ENCODE measurements around the gene LRRC37A3.
"Not testable (repeated sequence)": the region's sequence is repeated elsewhere in the genome, so short reads cannot be mapped to it uniquely, and the experiment has no call there.

DNA sequence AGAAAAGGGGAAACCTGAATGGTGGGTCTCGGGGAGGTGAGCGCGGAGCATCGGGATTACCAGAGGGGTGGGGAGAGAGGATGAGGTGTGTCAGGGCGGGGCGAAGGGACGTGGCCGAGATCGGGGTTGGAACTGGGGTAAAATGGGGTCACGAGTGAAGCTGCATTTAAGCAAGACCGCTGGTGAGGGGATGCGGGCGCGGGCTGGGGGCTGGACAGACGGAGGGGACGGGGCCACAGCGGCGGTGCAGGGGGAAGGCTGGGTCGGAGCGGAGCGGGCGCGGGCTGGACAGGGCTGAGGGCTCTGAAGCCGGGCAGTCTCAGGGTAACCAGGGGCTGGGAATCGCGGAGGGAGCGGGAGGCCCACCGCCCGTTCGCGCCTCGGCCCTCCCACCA is 82.7 kb downstream of the LRRC37A3 start:
- TF ChIP-seq, protein P1, sequence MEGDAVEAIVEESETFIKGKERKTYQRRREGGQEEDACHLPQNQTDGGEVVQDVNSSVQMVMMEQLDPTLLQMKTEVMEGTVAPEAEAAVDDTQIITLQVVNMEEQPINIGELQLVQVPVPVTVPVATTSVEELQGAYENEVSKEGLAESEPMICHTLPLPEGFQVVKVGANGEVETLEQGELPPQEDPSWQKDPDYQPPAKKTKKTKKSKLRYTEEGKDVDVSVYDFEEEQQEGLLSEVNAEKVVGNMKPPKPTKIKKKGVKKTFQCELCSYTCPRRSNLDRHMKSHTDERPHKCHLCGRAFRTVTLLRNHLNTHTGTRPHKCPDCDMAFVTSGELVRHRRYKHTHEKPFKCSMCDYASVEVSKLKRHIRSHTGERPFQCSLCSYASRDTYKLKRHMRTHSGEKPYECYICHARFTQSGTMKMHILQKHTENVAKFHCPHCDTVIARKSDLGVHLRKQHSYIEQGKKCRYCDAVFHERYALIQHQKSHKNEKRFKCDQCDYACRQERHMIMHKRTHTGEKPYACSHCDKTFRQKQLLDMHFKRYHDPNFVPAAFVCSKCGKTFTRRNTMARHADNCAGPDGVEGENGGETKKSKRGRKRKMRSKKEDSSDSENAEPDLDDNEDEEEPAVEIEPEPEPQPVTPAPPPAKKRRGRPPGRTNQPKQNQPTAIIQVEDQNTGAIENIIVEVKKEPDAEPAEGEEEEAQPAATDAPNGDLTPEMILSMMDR (IDR thresholded peaks at IDR 0.05), result not testable (repeated sequence)
- TF ChIP-seq POLR2A, EP300, POLR2AphosphoS5 (IDR thresholded peaks at IDR 0.05): not testable (repeated sequence)

Data from gastroesophageal sphincter (tissue), 3 donors.